Stimulated activated CD4-positive, alpha-beta T cell treated with anti-CD3 and anti-CD28 coated beads, Interleukin-12 subunit alpha, Interleukin-12 subunit beta, amount 100 ng/mL, for 4 hours (primary cell): ENCODE results near the gene ZBTB44.
"Not testable (repeated sequence)": the region's sequence is repeated elsewhere in the genome, so short reads cannot be mapped to it uniquely, and the experiment has no call there.

Source experiments
- DNase-seq: peaks from one replicate; pipeline ENCODE4 v3.0.0-alpha.2; 2020

ZBTB44 gene

GRCh38 chr11:130212431-130212961 lies 102.2 kb downstream of the ZBTB44 start:
- DNase-seq = no peak

- DNase-seq = no peak
Observed at GRCh38 chr11:130211781-130212401, 102.8 kb downstream of the ZBTB44 start.

- DNase-seq = no peak
Observed at GRCh38 chr11:130211144-130211543, 103.6 kb downstream of the ZBTB44 start.

GRCh38 chr11:130209954-130210854 lies 104.5 kb downstream of the ZBTB44 start:
- no peak for DNase-seq

- DNase-seq = no peak
Observed at GRCh38 chr11:130209128-130209932, 105.4 kb downstream of the ZBTB44 start.

- DNase-seq = no peak
Observed at GRCh38 chr11:130208241-130209127, 106.2 kb downstream of the ZBTB44 start.

GRCh38 chr11:130206141-130206540 lies 108.6 kb downstream of the ZBTB44 start:
- no peak for DNase-seq

- no peak for DNase-seq
Observed at GRCh38 chr11:130204703-130205095, 110.0 kb downstream of the ZBTB44 start.

- no peak for DNase-seq
Observed at GRCh38 chr11:130203766-130204702, 110.7 kb downstream of the ZBTB44 start.

GRCh38 chr11:130202818-130203689 lies 111.7 kb downstream of the ZBTB44 start:
- DNase-seq = no peak

GRCh38 chr11:130202009-130202817 lies 112.5 kb downstream of the ZBTB44 start:
- no peak for DNase-seq

- no peak for DNase-seq
Observed at GRCh38 chr11:130201026-130201425, 113.7 kb downstream of the ZBTB44 start.

GRCh38 chr11:130199792-130200191 lies 114.9 kb downstream of the ZBTB44 start:
- no peak for DNase-seq

GRCh38 chr11:130198964-130199363 lies 115.8 kb downstream of the ZBTB44 start:
- no peak for DNase-seq

- DNase-seq = no peak
Observed at GRCh38 chr11:130198292-130198691, 116.4 kb downstream of the ZBTB44 start.

- no peak for DNase-seq
Observed at GRCh38 chr11:130197386-130198035, 117.2 kb downstream of the ZBTB44 start.

- DNase-seq = no peak
Observed at GRCh38 chr11:130194241-130195023, 120.3 kb downstream of the ZBTB44 start.

- DNase-seq = not testable (repeated sequence)
Observed at GRCh38 chr11:130193551-130193950, 121.2 kb downstream of the ZBTB44 start.
